Non-pigmented ciliary epithelial cell (primary cell): ENCODE results near the gene PLSCR4.

ENCODE experiments used
- DNase-seq: peaks from one replicate; pipeline ENCODE4 v3.0.0-alpha.2; 2010; ENCODE audit warnings: low read depth

The PLSCR4 gene

DNA sequence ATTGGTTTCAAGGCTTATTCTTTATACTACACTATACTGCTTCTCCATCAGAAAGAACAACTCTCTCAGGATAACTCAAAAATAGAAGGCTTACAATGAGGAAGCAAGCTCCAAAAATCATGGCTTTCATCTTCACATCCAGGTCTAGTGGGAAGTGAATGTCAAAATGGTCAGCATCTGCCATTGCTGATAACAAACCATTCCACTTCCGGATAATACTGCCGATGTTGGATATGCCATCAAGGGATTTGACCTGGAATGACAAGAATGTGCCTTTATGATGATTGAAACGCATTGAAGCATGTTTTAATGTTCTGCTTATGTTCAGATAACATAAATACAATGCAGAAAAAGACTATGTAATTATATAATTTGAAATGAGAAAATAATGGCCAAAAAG, 55.9 kb downstream of the PLSCR4 start:
- no peak for DNase-seq

GRCh38 chr3:146191051-146191450, 59.9 kb downstream of the PLSCR4 start:
- no peak for DNase-seq

DNA sequence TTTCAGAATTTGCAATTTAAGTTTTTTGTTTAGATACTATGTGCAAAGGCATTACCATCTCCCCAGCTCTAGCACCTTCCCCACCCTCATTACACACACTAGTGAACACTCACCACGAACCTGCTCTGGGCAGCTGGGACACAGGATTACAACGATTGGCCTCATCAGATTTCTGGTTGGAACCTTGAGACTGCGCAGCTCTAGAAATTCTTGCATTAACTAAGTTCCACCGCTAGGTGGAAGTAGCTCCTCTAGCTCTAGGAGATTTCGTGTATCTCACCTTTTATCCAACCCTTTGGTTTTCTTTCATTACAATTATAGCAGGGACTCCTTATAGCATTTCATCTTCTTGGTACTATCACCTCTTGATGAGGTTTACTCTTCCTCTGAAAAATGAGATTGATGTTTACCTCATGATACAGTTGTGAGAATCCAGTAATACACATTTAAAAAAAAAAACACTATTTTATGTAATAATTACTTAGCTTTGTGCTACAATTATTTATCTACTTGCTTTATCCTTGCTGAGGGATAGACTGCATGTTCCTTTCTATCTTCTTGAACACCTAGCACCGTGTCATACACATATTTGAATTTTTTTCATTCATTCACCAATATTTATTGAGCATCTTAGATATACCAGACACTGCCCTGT, 61.3 kb downstream of the PLSCR4 start:
- DNase-seq, result no peak

- DNase-seq, result no peak
These were observed 63.5 kb downstream of the PLSCR4 start for GRCh38 chr3:146187334-146187950.

- DNase-seq, result no peak
These were observed 66.5 kb downstream of the PLSCR4 start for GRCh38 chr3:146184241-146185015.

DNA sequence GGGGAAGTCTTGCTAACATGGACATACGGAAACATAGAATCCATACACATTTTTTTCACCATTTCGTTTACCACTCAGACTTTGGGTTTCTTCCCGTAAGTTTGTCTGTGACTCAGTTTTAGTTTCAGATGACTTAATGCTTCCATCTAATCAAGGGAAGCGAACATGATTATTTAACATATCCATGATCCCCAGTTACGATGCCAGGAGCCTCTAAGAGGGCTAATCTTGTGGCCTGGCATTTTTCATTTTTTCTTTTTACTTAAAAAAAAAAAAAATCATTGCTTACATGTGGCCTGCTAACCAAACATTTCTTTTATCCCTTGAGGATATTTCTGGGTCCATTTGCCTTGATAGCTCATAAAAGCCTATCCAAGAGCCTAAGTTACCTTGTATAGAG, 69.7 kb downstream of the PLSCR4 start:
- no peak for DNase-seq

DNA sequence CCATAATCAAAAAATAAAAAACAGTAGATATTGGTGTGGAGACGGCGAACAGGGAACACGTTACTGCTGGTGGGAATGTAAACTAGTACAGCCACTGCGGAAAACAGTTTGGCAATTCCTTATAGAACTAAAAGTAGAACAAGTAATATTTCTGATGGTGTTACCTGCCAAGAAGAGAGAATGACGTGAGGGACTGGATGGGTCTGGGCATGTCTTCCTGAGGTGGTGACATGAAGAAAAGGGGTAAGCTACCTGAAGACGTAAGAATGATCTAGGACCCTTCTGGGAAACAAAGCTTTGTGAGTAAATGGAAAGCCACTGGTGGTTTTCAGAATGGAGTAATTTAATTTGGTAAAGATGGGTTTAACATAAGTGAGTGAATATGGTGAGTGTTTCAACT, 70.5 kb downstream of the PLSCR4 start:
- DNase-seq, result no peak

- DNase-seq, result no peak
These were observed 72.8 kb downstream of the PLSCR4 start for GRCh38 chr3:146178006-146178689.

DNA sequence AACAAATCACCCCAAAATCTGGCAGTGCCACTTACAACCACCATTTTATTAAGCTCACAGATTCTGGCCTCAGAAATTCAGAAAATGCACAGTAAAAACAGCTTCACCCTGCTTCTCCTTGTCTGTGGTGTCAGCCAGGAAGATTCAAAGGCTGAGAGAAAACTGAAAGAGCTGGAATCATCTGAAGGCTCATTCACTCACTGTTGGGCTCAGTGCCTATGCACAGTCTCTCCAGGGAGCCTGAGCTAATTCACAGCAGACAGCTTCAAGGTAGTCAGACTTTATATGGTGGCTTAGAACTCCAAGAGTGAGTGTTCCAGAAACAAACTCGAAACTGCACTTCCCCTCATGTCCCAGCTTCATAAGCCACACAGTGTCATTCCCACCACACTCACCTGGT, 73.4 kb downstream of the PLSCR4 start:
- no peak for DNase-seq

GRCh38 chr3:146177072-146177471, 73.8 kb downstream of the PLSCR4 start:
- no peak for DNase-seq

DNA sequence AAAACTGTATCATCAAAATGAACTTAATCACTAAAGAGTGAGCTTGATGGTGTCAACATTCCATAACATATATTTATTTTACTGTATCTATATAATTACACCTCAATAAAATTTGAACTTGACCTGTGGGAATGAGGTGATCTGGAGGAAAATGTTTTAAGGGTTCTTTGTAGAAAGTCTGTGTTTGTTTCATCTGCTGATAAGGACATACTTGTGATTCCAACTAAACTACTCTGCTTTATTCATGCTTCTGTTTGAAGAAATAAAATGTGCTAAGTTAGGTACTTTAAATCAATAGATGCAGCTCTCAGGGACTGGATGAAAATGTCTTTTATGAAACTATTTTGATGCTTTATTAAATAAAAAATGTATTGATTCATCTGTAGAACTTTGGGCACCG, 78.3 kb downstream of the PLSCR4 start:
- no peak for DNase-seq

GRCh38 chr3:146170591-146170990, 80.3 kb downstream of the PLSCR4 start:
- DNase-seq, result no peak

DNA sequence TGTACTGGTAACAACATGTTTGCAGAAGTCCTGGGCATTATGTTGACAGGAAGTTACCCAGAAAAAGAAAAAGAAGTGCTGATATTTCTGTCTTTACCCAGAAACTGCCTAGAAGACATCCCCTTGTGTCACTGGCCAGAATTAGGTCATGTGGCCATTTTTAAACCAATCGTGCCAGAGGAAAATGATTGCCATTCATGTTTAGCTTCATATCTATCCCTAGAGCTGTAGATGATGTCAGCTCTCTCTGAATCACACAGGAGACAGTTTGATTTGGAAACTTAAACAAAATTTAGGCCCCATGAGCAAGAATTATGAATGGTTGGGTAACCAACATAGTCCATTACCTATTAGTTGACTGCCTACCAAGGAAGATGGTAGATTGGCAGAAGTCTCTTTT, 81.0 kb downstream of the PLSCR4 start:
- no peak for DNase-seq

DNA sequence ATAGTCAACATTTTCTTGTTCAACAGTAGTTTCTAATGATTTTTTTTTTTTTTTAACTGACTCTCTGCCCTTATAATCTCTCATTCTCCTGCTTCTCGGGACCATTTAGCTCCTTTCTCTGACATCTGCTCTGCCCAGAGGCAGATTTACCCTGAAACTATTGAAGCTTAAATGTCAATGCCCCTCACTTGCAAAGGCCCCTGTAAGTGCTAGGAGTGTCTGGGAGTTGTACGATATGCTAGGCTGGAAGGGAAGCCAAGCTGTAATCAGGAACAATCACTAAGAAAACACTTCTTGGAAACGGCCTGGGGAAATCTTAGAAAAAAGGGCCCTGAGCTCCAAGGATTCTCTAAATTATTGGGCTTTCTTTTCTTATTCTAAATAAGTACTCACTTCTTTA, 84.1 kb downstream of the PLSCR4 start:
- DNase-seq, result no peak

GRCh38 chr3:146166415-146166821, 84.5 kb downstream of the PLSCR4 start:
- peak; percentile 60 for DNase-seq

GRCh38 chr3:146165877-146166276, 85.0 kb downstream of the PLSCR4 start:
- DNase-seq, result no peak

DNA sequence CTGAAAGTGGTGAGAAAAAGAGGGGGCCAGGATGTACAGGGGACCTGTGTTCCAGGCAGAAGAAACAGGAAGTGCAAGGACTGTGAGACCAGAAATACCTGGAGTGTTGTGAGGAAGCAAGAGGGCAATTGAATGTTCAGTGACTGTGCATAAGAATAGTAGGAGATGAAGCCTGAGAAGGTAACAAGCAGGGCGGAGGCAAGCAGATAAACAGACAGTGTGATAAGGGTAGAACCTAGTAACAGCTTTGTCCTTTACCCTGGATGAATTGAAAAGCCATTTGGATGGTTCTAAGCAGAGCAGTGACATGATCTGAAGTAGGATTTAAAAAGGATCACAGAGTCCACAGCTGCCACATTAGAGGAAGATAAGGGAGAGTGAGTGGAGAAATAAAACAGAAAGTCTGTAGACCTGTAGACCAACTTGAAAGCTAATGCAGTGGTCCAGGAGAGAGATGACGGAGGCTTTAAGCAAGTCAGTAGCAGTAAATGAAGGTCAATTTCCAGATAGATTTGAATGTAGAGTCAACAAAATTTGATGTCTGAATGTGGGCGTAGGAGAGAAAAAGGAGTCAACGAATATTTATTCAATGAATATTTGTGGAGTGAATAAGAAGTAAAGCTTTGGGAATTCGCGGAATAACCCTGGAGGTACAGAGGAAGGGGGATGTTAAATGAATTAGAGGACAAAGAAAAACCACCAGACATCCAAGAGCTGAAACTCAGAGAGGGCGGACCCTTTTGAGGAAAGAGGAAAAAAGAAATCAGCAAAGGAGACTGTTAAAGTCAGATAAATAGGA, 85.7 kb downstream of the PLSCR4 start:
- DNase-seq, result peak; percentile 71

DNA sequence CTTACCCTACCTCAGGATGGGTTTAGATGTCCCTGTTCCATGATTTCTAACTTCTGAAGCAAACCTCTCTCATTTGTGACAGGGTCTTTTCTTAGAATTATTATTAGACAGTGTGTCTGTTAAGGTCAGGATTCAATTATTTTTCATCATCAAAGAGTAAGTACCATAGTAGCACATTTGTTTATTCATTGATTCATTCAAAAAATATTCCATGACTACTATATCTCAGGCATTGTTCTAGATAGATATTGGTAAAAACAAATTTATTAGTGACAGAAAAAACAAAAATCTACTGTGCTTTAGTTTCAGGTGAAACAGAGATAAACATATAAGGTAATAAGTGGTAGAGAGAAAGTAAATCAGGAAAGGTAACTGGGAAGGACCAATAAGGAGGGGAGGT, 86.4 kb downstream of the PLSCR4 start:
- DNase-seq, result no peak

DNA sequence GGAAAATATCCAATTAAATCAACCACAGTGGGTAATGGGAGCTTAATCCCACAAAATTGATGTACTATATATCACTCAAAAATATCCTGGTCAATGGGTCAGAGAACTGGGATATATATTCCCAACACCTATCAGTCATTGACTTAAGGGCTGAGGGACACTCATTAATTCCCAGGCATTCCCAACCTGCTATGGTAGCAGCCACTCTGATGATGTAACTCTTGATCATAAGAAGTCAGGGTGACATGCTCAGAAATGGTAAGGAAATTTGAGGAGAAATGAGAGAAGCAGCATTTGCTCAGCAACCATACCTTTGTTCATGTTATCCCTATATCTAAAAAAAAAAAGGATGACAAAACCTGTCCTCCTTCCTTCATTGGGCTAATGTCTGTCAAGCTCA, 86.8 kb downstream of the PLSCR4 start:
- DNase-seq, result no peak

GRCh38 chr3:146163584-146163983, 87.3 kb downstream of the PLSCR4 start:
- peak; percentile 90 for DNase-seq

GRCh38 chr3:146162561-146162960, 88.3 kb downstream of the PLSCR4 start:
- no peak for DNase-seq

DNA sequence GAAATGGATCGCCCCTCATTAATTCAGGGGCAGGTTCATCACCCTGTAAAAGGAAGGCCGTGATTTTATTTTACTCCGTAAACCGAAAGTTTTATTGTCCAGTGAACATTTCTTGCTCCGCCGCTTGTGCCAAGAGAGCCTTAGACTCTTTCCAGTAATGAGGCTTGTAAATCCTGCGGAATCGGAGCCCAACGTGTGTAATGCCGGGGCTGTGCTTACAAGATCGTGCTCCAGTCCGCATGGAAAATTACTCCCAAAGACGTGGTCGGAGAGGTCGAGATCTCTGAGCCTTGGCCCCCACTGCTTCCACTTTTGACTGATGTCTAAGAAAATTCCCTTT, 89.3 kb downstream of the PLSCR4 start:
- no peak for DNase-seq
